ENCODE results near the gene TMEM233. TPM values are rescaled to one million over a fixed set of nuclear protein-coding genes. Genes with fewer than 3 reads are reported as not detected.

TMEM233 gene
- total RNA-seq, 2 donors from 2014 or later: not detected

- H3K4me1 ChIP-seq (ENCODE audit: control insufficient read depth, insufficient read depth, low read length): no peaks in the 10 kb centered on the region
- H3K4me3 ChIP-seq (ENCODE audit: low read length): no peak overlapping the region
- Mint-ChIP-seq H3K27me3 (ENCODE audit: insufficient read depth) (peaks cover 9% of the 10 kb centered on the region), H3K4me1 (no peaks in the 10 kb centered on the region), H3K36me3 (ENCODE audit: low read depth) (no peaks in the 10 kb centered on the region), H3K4me3 (no peak overlapping the region), H3K9me3 (no peaks in the 10 kb centered on the region), H3K27ac (no peak overlapping the region)
- 89% methylated on average over 3 to 6 of the region's 6 CpGs for WGBS, 2 experiments (ENCODE audit: insufficient coverage in 1 of 2, insufficient read length in 1 of 2)
- no peak overlapping the region for H3K9ac ChIP-seq (ENCODE audit: extremely low read depth, low read length, poor library complexity, severe bottlenecking)
- no peak for DNase-seq
- H3K36me3 ChIP-seq (ENCODE audit: control insufficient read depth, insufficient read depth, low read length): no peaks in the 10 kb centered on the region
- H3K9me3 ChIP-seq (ENCODE audit: control insufficient read depth, low read length): no peaks in the 10 kb centered on the region
- TF ChIP-seq CTCF (conservative IDR thresholded peaks at IDR 0.05): no peak
- H3K27me3 ChIP-seq (ENCODE audit: control insufficient read depth, insufficient read depth, low read length, poor library complexity, severe bottlenecking): peaks cover 12% of the 10 kb centered on the region
- no peak overlapping the region for H3K27ac ChIP-seq (ENCODE audit: low read depth, low read length)
Observed at GRCh38 chr12:119627686-119628085, 34.1 kb downstream of the TMEM233 start.

GRCh38 chr12:119630223-119630780 lies 36.7 kb downstream of the TMEM233 start:
- H3K4me1 Mint-ChIP-seq: no peaks in the 10 kb centered on the region
- DNase-seq: no peak
- H3K27me3 Mint-ChIP-seq (ENCODE audit: insufficient read depth): peaks cover 9% of the 10 kb centered on the region
- no peak overlapping the region for H3K4me3 ChIP-seq (ENCODE audit: low read length)
- no peak overlapping the region for H3K4me3 Mint-ChIP-seq
- no peak for TF ChIP-seq CTCF (conservative IDR thresholded peaks at IDR 0.05)
- H3K36me3 Mint-ChIP-seq (ENCODE audit: low read depth): no peaks in the 10 kb centered on the region
- no peak overlapping the region for H3K27ac Mint-ChIP-seq
- H3K9ac ChIP-seq (ENCODE audit: extremely low read depth, low read length, poor library complexity, severe bottlenecking): no peak overlapping the region
- H3K27me3 ChIP-seq (ENCODE audit: control insufficient read depth, insufficient read depth, low read length, poor library complexity, severe bottlenecking): peaks cover 10% of the 10 kb centered on the region
- no peak overlapping the region for H3K27ac ChIP-seq (ENCODE audit: low read depth, low read length)
- no peaks in the 10 kb centered on the region for H3K4me1 ChIP-seq (ENCODE audit: control insufficient read depth, insufficient read depth, low read length)
- no peaks in the 10 kb centered on the region for H3K36me3 ChIP-seq (ENCODE audit: control insufficient read depth, insufficient read depth, low read length)
- 90 to 93% methylated on average over 4 to 7 of the region's 7 CpGs for WGBS, 2 experiments (ENCODE audit: insufficient coverage in 1 of 2, insufficient read length in 1 of 2)
- no peaks in the 10 kb centered on the region for H3K9me3 ChIP-seq (ENCODE audit: control insufficient read depth, low read length)
- H3K9me3 Mint-ChIP-seq: no peaks in the 10 kb centered on the region

GRCh38 chr12:119630962-119631550 lies 37.5 kb downstream of the TMEM233 start:
- TF ChIP-seq CTCF (conservative IDR thresholded peaks at IDR 0.05): no peak
- Mint-ChIP-seq H3K4me3 (no peak overlapping the region), H3K9me3 (no peaks in the 10 kb centered on the region), H3K27ac (no peak overlapping the region), H3K36me3 (ENCODE audit: low read depth) (no peaks in the 10 kb centered on the region), H3K27me3 (ENCODE audit: insufficient read depth) (peaks cover 16% of the 10 kb centered on the region), H3K4me1 (no peaks in the 10 kb centered on the region)
- no peak overlapping the region for H3K9ac ChIP-seq (ENCODE audit: extremely low read depth, low read length, poor library complexity, severe bottlenecking)
- no peak overlapping the region for H3K4me3 ChIP-seq (ENCODE audit: low read length)
- 75 to 85% methylated on average over 1 of the region's 1 CpG for WGBS, 2 experiments (ENCODE audit: insufficient coverage in 1 of 2, insufficient read length in 1 of 2)
- no peak for DNase-seq
- no peaks in the 10 kb centered on the region for H3K9me3 ChIP-seq (ENCODE audit: control insufficient read depth, low read length)
- no peaks in the 10 kb centered on the region for H3K4me1 ChIP-seq (ENCODE audit: control insufficient read depth, insufficient read depth, low read length)
- H3K36me3 ChIP-seq (ENCODE audit: control insufficient read depth, insufficient read depth, low read length): no peaks in the 10 kb centered on the region
- H3K27me3 ChIP-seq (ENCODE audit: control insufficient read depth, insufficient read depth, low read length, poor library complexity, severe bottlenecking): peaks cover 18% of the 10 kb centered on the region
- H3K27ac ChIP-seq (ENCODE audit: low read depth, low read length): no peak overlapping the region

Data from endodermal cell (in vitro differentiated cells).